Stimulated activated naive B cell treated with anti-CD40 and anti-IgM and Interleukin-4, amounts not matched to agents 10 μg/mL and 1 μg/mL and 100 μg/mL, for 72 hours (primary cell): ENCODE results near the gene KRTAP5-4.
"Not testable (repeated sequence)": the region's sequence is repeated elsewhere in the genome, so short reads cannot be mapped to it uniquely, and the experiment has no call there.

ENCODE experiments used
- ATAC-seq, 2 donors: fragments of 150-1000 bp; cut with Tn5 transposase; replicated peaks; 2 replicates each; pipeline ENCODE4 v1.10.0; 2021; ENCODE audit warnings: moderate library complexity in 1 of 2
- DNase-seq: peaks from one replicate; pipeline ENCODE4 v3.0.0; 2021
- H3K27ac Mint-ChIP-seq: one replicate; pipeline ENCODE4 v1.8.0; 2022; ENCODE audit warnings: mild to moderate bottlenecking, mixed read lengths
- H3K27me3 Mint-ChIP-seq, 2 donors: one replicate each; pipeline ENCODE4 v1.8.0; 2022; ENCODE audit warnings: mixed read lengths in 2 of 2
- H3K36me3 Mint-ChIP-seq, 2 donors: one replicate each; pipeline ENCODE4 v1.8.0; 2022; ENCODE audit warnings: mixed read lengths in 2 of 2, mild to moderate bottlenecking in 1 of 2
- H3K4me1 Mint-ChIP-seq, 2 donors: one replicate each; pipeline ENCODE4 v1.8.0; 2022; ENCODE audit warnings: mixed read lengths in 2 of 2, mild to moderate bottlenecking in 1 of 2
- H3K4me3 Mint-ChIP-seq, 2 donors: one replicate each; pipeline ENCODE4 v1.8.0; 2022; ENCODE audit warnings: mild to moderate bottlenecking in 2 of 2, mixed read lengths in 2 of 2, moderate library complexity in 1 of 2
- H3K9me3 Mint-ChIP-seq, 2 donors: one replicate each; pipeline ENCODE4 v1.8.0; 2022; ENCODE audit warnings: mixed read lengths in 2 of 2, mild to moderate bottlenecking in 1 of 2

Gene KRTAP5-4

DNA sequence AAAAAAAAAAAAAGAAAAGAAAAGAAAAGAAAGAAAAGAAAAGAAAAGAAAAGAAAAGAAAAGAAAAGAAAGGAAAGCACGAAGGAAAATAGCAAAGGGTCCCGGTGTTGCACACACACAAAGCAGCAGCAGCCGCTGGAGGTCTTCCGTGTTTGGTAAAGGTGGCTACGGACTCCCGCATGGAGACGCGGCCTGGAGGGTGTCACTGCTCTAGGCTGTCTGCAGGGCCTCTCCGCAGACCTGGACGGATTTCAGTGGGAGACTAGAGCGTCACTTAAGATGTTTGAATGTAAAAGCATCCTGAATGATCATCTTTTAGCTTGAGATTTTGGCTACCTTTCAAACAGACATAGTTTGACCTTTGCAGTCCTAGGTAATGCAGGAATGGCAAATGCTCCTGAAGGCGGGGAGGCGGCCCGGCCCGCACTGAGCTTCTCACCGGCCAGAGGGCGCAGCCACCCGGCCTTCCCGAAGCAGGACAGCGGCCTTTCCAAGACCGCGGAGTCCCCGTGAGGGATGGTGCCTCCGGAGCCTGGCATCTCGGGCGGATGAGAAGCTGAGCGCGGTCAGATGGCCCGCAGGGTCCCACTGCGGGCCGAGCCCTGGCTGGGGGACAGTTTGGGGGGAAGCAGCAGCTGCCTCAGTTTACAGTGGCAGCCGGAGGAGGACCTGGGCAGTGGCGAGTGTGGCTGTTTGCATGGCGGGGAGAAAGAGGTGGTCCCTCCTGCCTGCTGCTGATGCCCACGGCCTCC lies 26.1 kb upstream of the KRTAP5-4 start:
- H3K27me3 Mint-ChIP-seq, result peaks cover 12 to 26% of the 10 kb centered on the region in 2 donors
- no peak for ATAC-seq
- no peak for DNase-seq
- no peak overlapping the region for H3K4me3 Mint-ChIP-seq
- no peaks in the 10 kb centered on the region for H3K9me3 Mint-ChIP-seq
- peaks cover 0 to 2% of the 10 kb centered on the region in 2 donors for H3K4me1 Mint-ChIP-seq
- no peak overlapping the region for H3K27ac Mint-ChIP-seq
- H3K36me3 Mint-ChIP-seq, result no peaks in the 10 kb centered on the region

DNA sequence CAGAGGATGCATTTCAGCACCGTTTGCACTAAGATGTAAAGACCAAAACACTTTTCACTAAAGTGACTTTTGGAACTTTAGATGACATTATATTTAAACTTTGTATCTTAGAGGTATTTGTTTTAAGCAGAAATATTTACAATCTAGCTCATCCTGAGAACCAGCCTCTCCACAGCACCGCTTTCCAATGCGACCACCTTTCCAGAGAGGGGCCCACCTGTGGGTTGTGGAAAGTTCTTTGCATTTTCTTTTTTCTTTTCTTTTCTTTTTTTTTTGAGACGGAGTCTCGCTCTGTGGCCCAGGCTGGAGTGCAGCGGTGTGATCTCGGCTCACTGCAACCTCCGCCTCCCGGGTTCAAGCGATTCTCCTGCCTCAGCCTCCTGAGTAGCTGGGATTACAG lies 24.6 kb upstream of the KRTAP5-4 start:
- ATAC-seq, H3K27ac Mint-ChIP-seq, H3K4me3 Mint-ChIP-seq, H3K36me3 Mint-ChIP-seq, H3K9me3 Mint-ChIP-seq, DNase-seq, H3K4me1 Mint-ChIP-seq: not testable (repeated sequence)
- H3K27me3 Mint-ChIP-seq, result peaks cover 17 to 30% of the 10 kb centered on the region in 2 donors

- Mint-ChIP-seq H3K27ac (no peak overlapping the region), H3K4me1 (no peaks in the 10 kb centered on the region), H3K27me3 (peaks cover 20 to 42% of the 10 kb centered on the region in 2 donors), H3K9me3 (no peaks in the 10 kb centered on the region), H3K4me3 (no peak overlapping the region), H3K36me3 (no peaks in the 10 kb centered on the region)
- DNase-seq, result no peak
- peak in 1 of 2 donors; percentile 34 for ATAC-seq
Measured at GRCh38 chr11:1645357-1645821, 23.5 kb upstream of the KRTAP5-4 start.

DNA sequence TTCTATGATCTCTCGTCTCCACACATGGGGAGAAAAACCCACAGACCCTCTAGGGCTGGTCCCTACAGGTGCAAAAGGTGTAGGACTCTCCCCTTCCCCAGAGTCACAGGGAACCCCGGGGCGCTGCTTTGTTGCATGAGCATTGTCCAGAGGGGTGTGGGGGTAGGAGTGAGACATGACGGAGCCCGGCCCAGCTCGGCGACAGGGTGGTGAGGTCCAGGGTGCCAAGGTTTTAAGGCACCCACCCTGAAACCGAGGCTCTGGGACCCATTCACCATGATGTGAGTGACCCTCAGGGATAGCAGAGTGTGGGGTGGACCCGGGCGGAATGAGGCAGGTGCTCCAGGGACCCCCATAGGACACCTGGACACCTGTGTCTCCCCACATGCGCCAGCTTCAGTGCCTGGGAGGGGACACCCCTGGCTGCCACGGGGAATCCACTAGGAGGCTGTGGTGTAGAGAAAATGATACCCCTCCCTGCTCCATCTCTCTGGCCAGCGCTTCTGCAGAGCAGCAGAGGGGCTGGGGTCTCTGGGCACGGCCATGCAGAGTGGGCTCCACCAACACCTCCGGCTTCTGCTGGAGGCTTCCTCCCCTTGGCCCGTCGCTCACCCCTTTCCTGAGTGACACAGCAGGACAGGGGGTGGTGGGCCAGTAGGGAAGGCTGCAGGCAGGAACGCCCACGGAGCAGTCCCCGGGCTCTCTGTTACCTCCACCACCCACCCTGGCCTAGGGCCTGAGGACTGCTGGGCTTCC lies 22.8 kb upstream of the KRTAP5-4 start:
- Mint-ChIP-seq H3K4me3 (no peak overlapping the region), H3K27me3 (peaks cover 26 to 48% of the 10 kb centered on the region in 2 donors), H3K4me1 (no peaks in the 10 kb centered on the region), H3K27ac (peak overlapping the region; percentile 22), H3K36me3 (no peaks in the 10 kb centered on the region), H3K9me3 (no peaks in the 10 kb centered on the region)
- DNase-seq, result no peak
- ATAC-seq, result no peak

DNA sequence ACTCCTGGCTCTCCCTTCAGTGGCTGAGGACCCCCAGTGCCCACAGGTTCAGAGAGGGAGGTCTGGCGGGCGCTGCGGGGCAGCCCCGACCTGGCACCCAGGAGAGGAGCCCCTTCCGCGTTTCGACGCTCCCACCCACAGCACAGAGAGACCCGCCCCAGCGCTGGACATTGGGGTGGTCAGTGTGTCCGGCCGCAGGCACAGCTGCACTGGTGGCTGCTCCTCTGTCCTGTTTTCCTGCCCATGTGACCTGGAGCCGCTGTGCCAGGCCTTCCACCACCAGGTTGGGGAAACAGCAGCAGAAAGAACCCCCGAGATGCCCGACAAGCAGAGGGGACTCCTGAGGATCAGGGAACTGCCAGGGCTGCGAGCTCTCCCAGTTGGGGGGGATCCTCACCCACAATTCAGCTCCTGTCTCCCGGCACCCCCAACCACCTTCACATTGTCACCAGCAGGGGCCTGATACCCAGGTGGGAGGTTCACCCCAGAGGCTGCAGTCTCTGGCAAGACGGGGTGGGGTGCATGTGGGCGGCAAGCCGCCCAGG lies 21.3 kb upstream of the KRTAP5-4 start:
- no peaks in the 10 kb centered on the region for H3K36me3 Mint-ChIP-seq
- no peaks in the 10 kb centered on the region for H3K9me3 Mint-ChIP-seq
- ATAC-seq, result no peak
- H3K4me3 Mint-ChIP-seq, result no peak overlapping the region
- H3K27me3 Mint-ChIP-seq, result peaks cover 32 to 59% of the 10 kb centered on the region in 2 donors
- no peak for DNase-seq
- H3K4me1 Mint-ChIP-seq, result no peaks in the 10 kb centered on the region
- H3K27ac Mint-ChIP-seq, result no peak overlapping the region

DNA sequence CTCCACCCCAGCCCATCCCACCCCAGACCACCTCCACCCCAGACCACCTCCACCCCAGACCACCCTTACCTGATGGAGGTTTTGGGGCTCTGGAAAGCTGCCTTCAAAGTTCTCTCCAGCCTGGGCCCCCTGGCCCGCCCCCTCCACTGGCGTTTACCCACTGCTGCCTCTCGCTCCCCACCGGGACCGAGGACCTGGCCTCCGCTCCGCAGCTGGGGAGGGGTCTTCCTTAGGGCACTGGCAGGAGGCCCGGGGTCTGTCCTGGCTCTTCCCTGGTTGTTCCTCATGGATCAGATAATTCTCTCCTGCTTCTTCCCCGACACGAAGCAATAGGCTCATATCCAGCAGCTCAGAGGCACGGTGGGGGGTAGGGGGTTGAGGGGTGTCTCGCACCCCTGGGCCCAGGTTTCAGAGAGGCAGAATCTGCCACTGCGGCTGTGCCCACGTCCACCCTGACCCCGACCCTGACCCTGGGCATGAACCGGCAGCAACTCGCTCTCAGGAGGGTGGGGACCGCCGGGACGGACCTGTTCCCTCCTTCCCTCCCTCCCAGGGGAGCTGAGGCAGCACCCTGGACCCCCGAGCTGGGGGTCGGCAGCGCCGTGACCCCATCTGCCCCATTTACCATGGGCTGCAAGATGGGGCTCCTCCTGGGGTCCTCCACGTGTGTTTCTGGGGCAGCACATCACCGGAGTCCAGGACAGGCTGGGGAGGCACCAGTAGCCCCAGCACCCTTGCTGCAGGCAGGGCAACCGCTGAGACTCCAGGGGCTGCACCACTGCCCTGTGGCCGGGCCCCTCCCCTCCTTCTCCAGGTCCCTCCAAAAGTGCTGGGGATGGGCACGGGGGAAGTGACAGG lies 20.6 kb upstream of the KRTAP5-4 start:
- Mint-ChIP-seq H3K36me3 (no peaks in the 10 kb centered on the region), H3K4me1 (no peaks in the 10 kb centered on the region), H3K27ac (peak overlapping the region; percentile 65), H3K9me3 (no peaks in the 10 kb centered on the region), H3K27me3 (peaks cover 32 to 60% of the 10 kb centered on the region in 2 donors), H3K4me3 (no peak overlapping the region)
- no peak for DNase-seq
- ATAC-seq, result no peak

DNA sequence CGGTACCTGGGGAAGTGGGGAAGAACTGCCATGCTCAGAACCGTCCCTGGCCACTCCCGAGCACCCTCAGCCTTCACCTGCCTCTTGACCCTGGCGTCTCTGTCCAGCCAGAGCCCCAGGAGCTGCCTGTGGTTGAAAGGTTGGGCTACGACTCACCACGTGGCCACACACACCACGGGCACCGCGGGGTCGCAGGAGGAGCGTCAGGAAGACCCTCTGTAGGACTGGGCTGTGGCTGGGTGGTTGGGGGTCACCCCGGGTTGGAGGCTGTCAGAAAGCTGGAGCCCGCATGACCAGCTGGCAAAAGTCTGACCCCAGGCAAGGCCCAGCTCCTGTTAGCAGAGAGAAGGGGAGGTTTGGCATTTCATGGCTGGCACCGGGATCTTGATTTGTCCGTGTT lies 19.2 kb upstream of the KRTAP5-4 start:
- Mint-ChIP-seq H3K4me1 (no peaks in the 10 kb centered on the region), H3K36me3 (no peaks in the 10 kb centered on the region), H3K27me3 (peaks cover 32 to 60% of the 10 kb centered on the region in 2 donors), H3K27ac (no peak overlapping the region), H3K4me3 (no peak overlapping the region), H3K9me3 (no peaks in the 10 kb centered on the region)
- DNase-seq (no peak), ATAC-seq (no peak)

GRCh38 chr11:1640076-1640946 lies 18.4 kb upstream of the KRTAP5-4 start:
- DNase-seq (no peak), ATAC-seq (no peak)
- H3K4me1 Mint-ChIP-seq, result no peaks in the 10 kb centered on the region
- H3K27me3 Mint-ChIP-seq, result peaks cover 37 to 62% of the 10 kb centered on the region in 2 donors
- no peak overlapping the region for H3K4me3 Mint-ChIP-seq
- H3K9me3 Mint-ChIP-seq, result no peaks in the 10 kb centered on the region
- no peak overlapping the region for H3K27ac Mint-ChIP-seq
- no peaks in the 10 kb centered on the region for H3K36me3 Mint-ChIP-seq

GRCh38 chr11:1639666-1640065 lies 17.7 kb upstream of the KRTAP5-4 start:
- no peak overlapping the region for H3K4me3 Mint-ChIP-seq
- H3K4me1 Mint-ChIP-seq, result no peaks in the 10 kb centered on the region

GRCh38 chr11:1639102-1639620 lies 17.2 kb upstream of the KRTAP5-4 start:
- Mint-ChIP-seq H3K4me3 (no peak overlapping the region), H3K36me3 (no peaks in the 10 kb centered on the region), H3K27me3 (peaks cover 38 to 62% of the 10 kb centered on the region in 2 donors), H3K9me3 (no peaks in the 10 kb centered on the region), H3K27ac (no peak overlapping the region), H3K4me1 (no peaks in the 10 kb centered on the region)
- ATAC-seq (no peak), DNase-seq (no peak)

More at GRCh38 chr11:1639666-1640065, 17.7 kb upstream of the KRTAP5-4 start:
- ATAC-seq (no peak), DNase-seq (no peak)
- Mint-ChIP-seq H3K9me3 (no peaks in the 10 kb centered on the region), H3K27ac (no peak overlapping the region), H3K27me3 (peaks cover 38 to 62% of the 10 kb centered on the region in 2 donors), H3K36me3 (no peaks in the 10 kb centered on the region)

GRCh38 chr11:1638344-1638743 lies 16.4 kb upstream of the KRTAP5-4 start:
- Mint-ChIP-seq H3K27ac (no peak overlapping the region), H3K27me3 (peaks cover 38 to 66% of the 10 kb centered on the region in 2 donors), H3K36me3 (no peaks in the 10 kb centered on the region), H3K4me3 (no peak overlapping the region), H3K4me1 (no peaks in the 10 kb centered on the region), H3K9me3 (no peaks in the 10 kb centered on the region)
- ATAC-seq, result no peak
- no peak for DNase-seq

GRCh38 chr11:1637628-1638027 lies 15.7 kb upstream of the KRTAP5-4 start:
- no peak for ATAC-seq
- no peaks in the 10 kb centered on the region for H3K36me3 Mint-ChIP-seq
- H3K4me3 Mint-ChIP-seq, result no peak overlapping the region
- H3K4me1 Mint-ChIP-seq, result no peaks in the 10 kb centered on the region
- H3K27ac Mint-ChIP-seq, result no peak overlapping the region
- peaks cover 43 to 66% of the 10 kb centered on the region in 2 donors for H3K27me3 Mint-ChIP-seq
- DNase-seq, result no peak
- H3K9me3 Mint-ChIP-seq, result no peaks in the 10 kb centered on the region

GRCh38 chr11:1636291-1636950 lies 14.5 kb upstream of the KRTAP5-4 start:
- Mint-ChIP-seq H3K4me3 (no peak overlapping the region), H3K36me3 (no peaks in the 10 kb centered on the region), H3K9me3 (no peaks in the 10 kb centered on the region), H3K27ac (no peak overlapping the region), H3K4me1 (no peaks in the 10 kb centered on the region), H3K27me3 (peaks cover 48 to 71% of the 10 kb centered on the region in 2 donors)
- ATAC-seq (no peak), DNase-seq (no peak)
